Measurements from ENCODE around the gene ADAMTS14. TPM values are rescaled to one million over a fixed set of nuclear protein-coding genes. Genes with fewer than 3 reads are reported as not detected.
"Not testable (repeated sequence)": the region's sequence is repeated elsewhere in the genome, so short reads cannot be mapped to it uniquely, and the experiment has no call there.

Gene ADAMTS14
- total RNA-seq, 2 experiments from 2014 or later = not detected

GRCh38 chr10:70770001-70770400 lies 97.7 kb downstream of the ADAMTS14 start:
- H3K36me3 Mint-ChIP-seq = no peaks in the 10 kb centered on the region
- DNase-seq = no peak
- intact Hi-C loops (cut with micrococcal nuclease) = no loop called here
- ChIA-PET POLR2A (no interaction called here), CTCF (no interaction called here)
- no peaks in the 10 kb centered on the region for H3K27me3 Mint-ChIP-seq
- peaks cover 3% of the 10 kb centered on the region for H3K9me3 Mint-ChIP-seq
- no peak overlapping the region for H3K27ac Mint-ChIP-seq
- H3K4me3 Mint-ChIP-seq = no peak overlapping the region
- H3K4me1 Mint-ChIP-seq (ENCODE audit: low read depth) = no peaks in the 10 kb centered on the region

DNA sequence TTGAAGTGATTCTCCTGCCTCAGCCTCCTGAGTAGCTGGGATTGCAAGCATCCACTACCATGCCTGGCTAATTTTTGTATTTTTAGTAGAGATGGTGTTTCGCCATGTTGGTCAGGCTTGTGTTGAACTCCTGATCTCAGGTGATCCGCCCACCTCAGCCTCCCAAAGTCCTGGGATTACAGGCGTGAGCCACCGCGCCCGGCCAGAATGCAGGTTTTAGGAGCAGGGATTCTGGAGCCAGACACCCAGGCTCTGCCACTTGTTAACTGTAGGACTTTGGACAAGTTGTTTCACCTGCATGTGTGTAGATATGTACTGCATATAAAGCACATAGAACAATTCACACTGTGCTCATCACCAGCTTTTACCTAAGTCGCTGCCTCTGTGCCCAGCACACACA lies 98.2 kb downstream of the ADAMTS14 start:
- H3K4me1 Mint-ChIP-seq (ENCODE audit: low read depth); H3K9me3 Mint-ChIP-seq; H3K27ac Mint-ChIP-seq; H3K36me3 Mint-ChIP-seq; intact Hi-C loops (cut with micrococcal nuclease); DNase-seq; CTCF ChIA-PET; H3K27me3 Mint-ChIP-seq; H3K4me3 Mint-ChIP-seq; POLR2A ChIA-PET: not testable (repeated sequence)

DNA sequence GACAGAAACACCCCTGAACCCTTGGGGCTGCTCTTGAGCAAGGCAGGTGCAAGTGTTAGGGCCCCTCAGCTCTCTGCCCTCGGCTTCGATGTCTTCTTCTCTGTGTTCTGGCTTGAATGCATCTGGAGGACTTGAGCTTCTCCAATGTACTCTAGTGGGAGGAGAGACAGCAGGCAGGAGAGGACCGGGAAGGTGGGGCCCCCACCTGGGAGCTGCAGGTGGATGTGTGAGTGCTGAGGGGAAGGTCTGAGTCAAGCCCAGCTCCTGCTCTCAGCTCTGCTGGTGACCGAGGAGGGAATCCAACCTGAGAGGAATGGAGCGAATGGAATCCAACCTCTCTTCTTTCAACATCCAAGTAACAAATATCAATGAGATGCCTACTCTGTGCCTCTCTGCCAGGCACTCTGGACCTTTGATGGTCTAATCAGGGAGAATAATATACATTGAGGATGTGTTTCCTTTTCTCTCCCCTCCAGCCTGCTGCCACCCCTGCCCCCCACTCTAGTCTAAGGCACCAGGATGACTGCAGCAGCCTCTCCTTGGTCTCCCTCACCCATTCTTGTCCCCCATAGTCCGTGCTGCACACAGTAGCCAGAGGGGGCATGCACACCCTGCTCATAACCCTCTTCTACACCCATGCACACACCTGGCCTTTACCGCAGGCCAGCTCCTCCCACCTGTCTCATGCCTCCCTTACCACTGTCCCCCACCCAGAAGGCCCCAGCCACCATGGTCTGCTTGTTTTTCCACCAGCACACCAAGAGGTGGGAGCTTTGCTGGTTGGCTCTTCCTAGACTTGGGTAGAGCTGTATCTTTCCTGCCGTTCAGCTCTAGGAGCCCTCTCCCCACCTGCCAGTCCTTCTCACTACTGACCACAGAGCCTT lies 99.2 kb downstream of the ADAMTS14 start:
- ChIA-PET CTCF (interaction anchor here (1.0 kb wide), 1 partner anchor 32 kb away, joined by 3 read pairs; no protein-coding TSS in a partner anchor), POLR2A (no interaction called here)
- Mint-ChIP-seq H3K27ac (no peak overlapping the region), H3K9me3 (no peaks in the 10 kb centered on the region), H3K4me1 (ENCODE audit: low read depth) (no peaks in the 10 kb centered on the region), H3K36me3 (no peaks in the 10 kb centered on the region), H3K27me3 (no peaks in the 10 kb centered on the region), H3K4me3 (no peak overlapping the region)
- peak; percentile 4 for DNase-seq
- intact Hi-C loops (cut with micrococcal nuclease) = no loop called here

DNA sequence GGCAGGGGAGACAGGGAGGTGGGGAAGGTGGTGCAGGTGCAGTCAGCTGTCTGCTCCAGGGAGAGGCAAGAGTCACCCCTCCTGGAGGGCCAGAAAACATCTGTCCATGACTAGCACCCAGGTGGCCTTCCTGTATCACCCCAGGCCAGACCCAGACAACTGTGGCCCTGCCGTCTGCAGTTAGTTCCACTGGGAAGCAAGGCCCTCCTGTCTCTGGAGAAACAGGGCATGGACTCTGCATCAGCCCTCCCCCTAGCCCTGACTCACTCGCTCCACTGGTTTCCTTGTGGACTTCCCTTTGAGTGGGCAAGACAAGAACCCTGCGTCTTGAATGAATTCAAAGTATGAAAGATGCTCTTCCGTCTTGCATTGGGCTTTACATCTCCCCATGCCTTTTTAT lies 100.3 kb downstream of the ADAMTS14 start:
- H3K27me3 Mint-ChIP-seq = no peaks in the 10 kb centered on the region
- CTCF ChIA-PET = no interaction called here
- H3K4me1 Mint-ChIP-seq (ENCODE audit: low read depth) = no peaks in the 10 kb centered on the region
- POLR2A ChIA-PET = no interaction called here
- intact Hi-C loops (cut with micrococcal nuclease) = no loop called here
- H3K4me3 Mint-ChIP-seq = no peak overlapping the region
- H3K27ac Mint-ChIP-seq = no peak overlapping the region
- H3K36me3 Mint-ChIP-seq = no peaks in the 10 kb centered on the region
- DNase-seq = peak; percentile 7
- H3K9me3 Mint-ChIP-seq = no peaks in the 10 kb centered on the region

GRCh38 chr10:70773461-70773860 lies 101.2 kb downstream of the ADAMTS14 start:
- no peak overlapping the region for H3K4me3 Mint-ChIP-seq
- POLR2A ChIA-PET = no interaction called here
- H3K36me3 Mint-ChIP-seq = no peaks in the 10 kb centered on the region
- intact Hi-C loops (cut with micrococcal nuclease) = no loop called here
- no peaks in the 10 kb centered on the region for H3K4me1 Mint-ChIP-seq (ENCODE audit: low read depth)
- H3K27ac Mint-ChIP-seq = no peak overlapping the region
- no peaks in the 10 kb centered on the region for H3K27me3 Mint-ChIP-seq
- no peaks in the 10 kb centered on the region for H3K9me3 Mint-ChIP-seq
- no peak for DNase-seq
- CTCF ChIA-PET = no interaction called here

- intact Hi-C loops (cut with micrococcal nuclease) = no loop called here
- Mint-ChIP-seq H3K9me3 (no peaks in the 10 kb centered on the region), H3K36me3 (no peaks in the 10 kb centered on the region), H3K27me3 (no peaks in the 10 kb centered on the region), H3K4me1 (ENCODE audit: low read depth) (no peaks in the 10 kb centered on the region), H3K4me3 (no peak overlapping the region), H3K27ac (no peak overlapping the region)
- ChIA-PET POLR2A (no interaction called here), CTCF (no interaction called here)
- DNase-seq = peak; percentile 6
These were observed 101.9 kb downstream of the ADAMTS14 start for GRCh38 chr10:70773965-70774809.

DNA sequence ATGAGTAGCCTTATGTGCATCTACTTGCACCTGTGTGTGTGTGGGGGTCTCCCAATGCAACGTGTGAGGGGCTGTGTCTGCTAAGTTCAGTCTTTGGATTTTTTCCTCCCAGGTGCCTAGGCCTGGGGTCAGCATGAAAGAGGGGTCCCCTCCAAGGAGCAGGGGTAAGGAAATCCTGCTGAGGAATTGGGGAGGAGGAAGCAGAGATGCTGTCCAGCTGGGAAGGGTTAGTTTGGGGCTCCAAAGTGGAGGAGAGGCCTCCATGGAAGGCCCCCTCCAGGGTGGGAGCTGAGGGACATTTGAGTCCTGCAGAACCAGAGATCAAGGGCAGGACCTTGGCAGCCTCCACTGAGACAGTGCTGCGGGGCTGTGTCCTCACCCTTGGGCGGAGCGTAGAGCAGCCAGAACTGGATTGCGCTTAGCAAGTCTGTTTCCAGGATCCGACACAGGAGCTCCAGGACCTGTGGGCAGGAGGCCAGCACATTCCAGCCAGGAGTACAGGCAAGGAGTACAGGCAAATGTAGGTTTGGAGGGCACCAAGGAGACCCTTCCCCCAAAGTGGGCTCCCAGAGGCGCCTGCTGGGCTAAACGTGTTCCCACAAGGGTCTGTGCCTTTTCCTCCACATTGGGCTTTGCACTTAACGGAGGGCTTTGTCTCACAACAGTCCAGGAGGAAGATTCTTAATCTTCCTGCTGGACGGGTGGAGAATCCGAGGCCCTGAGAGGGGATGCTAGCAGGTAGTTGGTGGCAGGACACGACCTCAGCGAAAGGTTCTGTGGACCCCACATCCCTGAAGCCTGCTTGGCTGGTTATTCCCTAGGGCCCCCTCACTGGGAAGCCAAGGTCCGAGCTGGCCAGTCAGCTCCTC lies 102.7 kb downstream of the ADAMTS14 start:
- CTCF ChIA-PET = no interaction called here
- Mint-ChIP-seq H3K27ac (no peak overlapping the region), H3K36me3 (no peaks in the 10 kb centered on the region), H3K4me3 (no peak overlapping the region), H3K9me3 (no peaks in the 10 kb centered on the region), H3K27me3 (no peaks in the 10 kb centered on the region), H3K4me1 (ENCODE audit: low read depth) (no peaks in the 10 kb centered on the region)
- POLR2A ChIA-PET = no interaction called here
- DNase-seq = peak; percentile 5
- intact Hi-C loops (cut with micrococcal nuclease) = no loop called here

DNA sequence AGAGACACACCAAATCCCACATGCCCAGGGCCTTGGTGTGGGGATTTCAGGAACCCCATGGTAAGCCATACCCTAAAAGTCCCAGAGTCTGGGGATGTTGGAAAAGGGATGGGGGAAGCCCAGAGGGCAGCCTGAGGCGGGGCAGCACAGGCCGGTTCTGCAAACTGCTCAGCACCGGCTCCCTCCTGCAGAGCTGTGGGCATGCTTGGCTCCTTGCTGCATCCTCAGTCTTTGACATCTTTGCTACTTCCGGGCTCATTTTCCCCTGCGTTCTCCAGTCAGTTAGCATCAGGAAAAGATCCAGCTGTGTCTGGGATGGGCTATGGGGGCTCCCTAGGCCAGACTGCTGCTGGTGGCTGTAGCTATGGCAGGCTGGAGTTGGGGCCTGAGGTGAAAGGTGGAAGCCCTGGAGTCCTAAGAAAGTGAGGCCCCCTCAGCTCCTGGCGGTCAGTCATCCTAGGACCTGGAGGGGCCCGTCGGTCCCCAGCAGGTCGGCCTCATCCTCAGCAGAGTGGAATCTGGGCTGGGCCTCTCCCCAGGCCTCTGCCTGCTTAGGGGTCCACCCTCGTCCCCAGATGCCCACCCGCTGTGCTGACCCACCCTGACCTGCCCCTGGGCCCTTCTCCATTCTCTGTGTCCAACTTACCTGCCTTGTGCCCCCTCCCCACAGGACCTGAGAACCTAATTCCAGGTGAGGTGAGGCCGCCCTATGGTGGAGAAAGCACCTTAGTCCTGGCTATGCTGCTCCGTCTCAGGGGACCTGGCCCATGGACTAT lies 103.6 kb downstream of the ADAMTS14 start:
- H3K27ac Mint-ChIP-seq = no peak overlapping the region
- CTCF ChIA-PET = no interaction called here
- no peaks in the 10 kb centered on the region for H3K4me1 Mint-ChIP-seq (ENCODE audit: low read depth)
- H3K9me3 Mint-ChIP-seq = no peaks in the 10 kb centered on the region
- intact Hi-C loops (cut with micrococcal nuclease) = no loop called here
- peak; percentile 3 for DNase-seq
- no peak overlapping the region for H3K4me3 Mint-ChIP-seq
- no peaks in the 10 kb centered on the region for H3K27me3 Mint-ChIP-seq
- H3K36me3 Mint-ChIP-seq = no peaks in the 10 kb centered on the region
- POLR2A ChIA-PET = interaction anchor here (0.6 kb wide), 1 partner anchor 182 kb away, joined by 3 read pairs; no protein-coding TSS in a partner anchor

DNA sequence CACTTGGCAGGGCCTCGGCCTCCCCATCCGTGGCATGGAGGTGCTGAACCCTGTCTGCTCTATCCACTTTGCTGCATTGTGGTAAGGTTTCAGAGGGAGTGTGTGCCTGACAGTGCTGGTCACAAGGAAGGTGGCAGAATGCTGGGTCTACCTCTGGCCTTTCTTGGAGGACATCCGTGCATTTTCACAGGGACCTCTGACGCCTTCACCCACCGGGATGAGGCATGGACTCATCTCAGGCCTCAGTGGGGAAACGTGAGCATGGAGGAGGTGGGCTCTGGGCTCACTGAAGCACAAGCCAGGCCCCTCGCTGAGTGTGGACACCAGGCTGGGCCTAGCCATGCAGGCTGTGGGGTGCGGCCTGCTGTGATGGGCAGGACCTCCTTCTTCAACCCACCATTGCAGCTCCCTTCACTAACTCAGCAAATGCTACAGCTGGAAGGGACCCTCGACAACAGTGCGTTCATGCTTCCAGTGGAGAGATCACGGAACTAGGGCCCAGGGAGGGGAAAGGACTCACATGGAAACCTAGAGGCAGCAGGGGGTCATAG lies 104.2 kb downstream of the ADAMTS14 start:
- Mint-ChIP-seq H3K9me3 (no peaks in the 10 kb centered on the region), H3K36me3 (no peaks in the 10 kb centered on the region), H3K4me3 (no peak overlapping the region), H3K4me1 (ENCODE audit: low read depth) (no peaks in the 10 kb centered on the region), H3K27me3 (no peaks in the 10 kb centered on the region), H3K27ac (no peak overlapping the region)
- POLR2A ChIA-PET = no interaction called here
- CTCF ChIA-PET = no interaction called here
- intact Hi-C loops (cut with micrococcal nuclease) = no loop called here
- DNase-seq = peak; percentile 4

DNA sequence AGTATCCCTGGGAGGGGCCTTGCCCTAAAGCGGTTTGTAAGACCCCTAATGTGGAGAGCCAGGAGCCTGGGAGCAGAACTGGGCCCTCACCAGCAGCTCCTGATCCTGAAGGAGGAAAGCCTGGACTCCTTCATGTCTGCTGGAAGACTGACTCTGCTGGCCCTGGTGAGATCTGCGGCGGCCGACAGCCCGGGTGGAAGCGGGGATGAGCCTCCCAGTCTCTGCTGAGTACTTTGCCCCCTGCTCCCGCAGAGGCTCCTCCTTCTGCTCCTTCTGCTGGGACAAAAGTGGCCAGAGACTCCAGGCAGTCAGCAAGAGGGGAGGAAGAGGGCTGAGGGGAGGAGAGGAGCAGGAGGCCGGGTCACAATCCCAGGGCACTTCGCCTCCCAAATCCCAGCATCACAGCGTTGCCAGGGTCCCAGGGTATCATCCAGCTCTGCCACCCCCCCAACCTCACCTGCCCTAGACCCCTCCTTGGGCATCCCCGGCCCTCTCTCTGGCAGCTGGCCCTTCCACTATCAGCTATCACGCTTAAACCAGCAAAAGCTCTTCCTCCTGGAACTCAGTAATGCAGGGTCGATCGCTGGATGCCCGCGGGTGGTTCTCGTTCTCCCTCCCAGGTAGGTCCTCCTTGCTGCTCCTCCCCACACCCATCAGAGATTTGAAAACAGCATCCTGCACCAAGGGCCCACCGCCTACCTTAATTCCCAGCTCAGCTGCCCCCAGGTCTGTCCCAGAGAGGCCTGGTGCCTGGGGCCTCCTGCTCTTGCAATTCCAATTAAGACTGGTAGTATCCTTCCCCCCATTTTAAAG lies 105.0 kb downstream of the ADAMTS14 start:
- H3K27me3 Mint-ChIP-seq = no peaks in the 10 kb centered on the region
- H3K4me1 Mint-ChIP-seq (ENCODE audit: low read depth) = no peaks in the 10 kb centered on the region
- POLR2A ChIA-PET = no interaction called here
- CTCF ChIA-PET = no interaction called here
- H3K9me3 Mint-ChIP-seq = no peaks in the 10 kb centered on the region
- no peaks in the 10 kb centered on the region for H3K36me3 Mint-ChIP-seq
- no peak overlapping the region for H3K27ac Mint-ChIP-seq
- intact Hi-C loops (cut with micrococcal nuclease) = no loop called here
- H3K4me3 Mint-ChIP-seq = no peak overlapping the region
- DNase-seq = peak; percentile 3
